Measurements from ENCODE around the gene NEO1. TPM values are rescaled to one million over a fixed set of nuclear protein-coding genes. Genes with fewer than 3 reads are reported as not detected.

The NEO1 gene
- polyA plus RNA-seq, 1 donor from 2014 or later = 57.0 TPM

DNA sequence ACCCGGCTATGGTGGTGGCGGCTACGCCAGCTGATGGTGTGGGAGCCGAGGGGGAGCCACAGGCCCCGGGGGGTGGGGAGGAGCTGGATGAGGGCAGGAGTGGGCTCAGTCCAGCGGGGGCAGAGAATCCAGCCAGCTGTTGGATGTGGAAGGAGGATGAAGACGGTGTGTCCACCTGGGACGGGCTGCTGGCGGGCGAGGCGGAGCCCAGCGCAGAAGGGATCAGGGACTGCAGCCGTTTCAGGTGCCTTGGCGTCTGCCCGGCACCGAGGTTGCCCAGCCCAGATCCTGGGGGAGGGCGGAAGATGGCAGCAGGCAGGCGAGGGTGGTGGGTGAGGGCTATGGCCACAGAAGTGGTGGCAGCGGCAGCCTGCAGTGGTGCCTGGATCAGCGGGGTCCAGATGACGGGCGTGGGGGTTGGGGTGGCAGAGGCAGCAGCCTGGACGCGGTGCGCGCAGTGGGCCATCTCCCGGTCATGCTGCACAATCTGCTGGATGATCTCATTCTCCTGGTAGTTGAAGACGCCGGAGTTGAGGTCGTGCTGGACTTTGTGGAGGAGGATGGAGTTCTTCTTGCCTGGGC lies 271.2 kb downstream of the NEO1 start:
- H3K9me3 ChIP-seq (ENCODE audit: low read length) = no peaks in the 10 kb centered on the region
- no peaks in the 10 kb centered on the region for H3K79me2 ChIP-seq (replicated peaks; ENCODE audit: insufficient read depth, low read length)
- H3F3A ChIP-seq (ENCODE audit: insufficient read depth, low read length, poor library complexity, severe bottlenecking) = no peaks in the 10 kb centered on the region
- H4K20me1 ChIP-seq (ENCODE audit: insufficient read depth) = no peaks in the 10 kb centered on the region
- no peaks in the 10 kb centered on the region for H3K9me2 ChIP-seq (ENCODE audit: insufficient read depth, low read length)
- H3K4me3 ChIP-seq (ENCODE audit: low read length) = no peak overlapping the region
- H3K36me3 ChIP-seq (ENCODE audit: insufficient read depth, low read length) = peaks cover 5% of the 10 kb centered on the region
- H3K27me3 ChIP-seq (ENCODE audit: insufficient read depth, low read depth, low read length) = no peaks in the 10 kb centered on the region
- no peak overlapping the region for H2AFZ ChIP-seq (ENCODE audit: low read depth, low read length)
- no peak overlapping the region for H3K9ac ChIP-seq (ENCODE audit: low read length)
- H3K4me2 ChIP-seq (ENCODE audit: low read length) = no peak overlapping the region
- H3K27ac ChIP-seq (ENCODE audit: low read length) = no peak overlapping the region
- TF ChIP-seq, protein P1, sequence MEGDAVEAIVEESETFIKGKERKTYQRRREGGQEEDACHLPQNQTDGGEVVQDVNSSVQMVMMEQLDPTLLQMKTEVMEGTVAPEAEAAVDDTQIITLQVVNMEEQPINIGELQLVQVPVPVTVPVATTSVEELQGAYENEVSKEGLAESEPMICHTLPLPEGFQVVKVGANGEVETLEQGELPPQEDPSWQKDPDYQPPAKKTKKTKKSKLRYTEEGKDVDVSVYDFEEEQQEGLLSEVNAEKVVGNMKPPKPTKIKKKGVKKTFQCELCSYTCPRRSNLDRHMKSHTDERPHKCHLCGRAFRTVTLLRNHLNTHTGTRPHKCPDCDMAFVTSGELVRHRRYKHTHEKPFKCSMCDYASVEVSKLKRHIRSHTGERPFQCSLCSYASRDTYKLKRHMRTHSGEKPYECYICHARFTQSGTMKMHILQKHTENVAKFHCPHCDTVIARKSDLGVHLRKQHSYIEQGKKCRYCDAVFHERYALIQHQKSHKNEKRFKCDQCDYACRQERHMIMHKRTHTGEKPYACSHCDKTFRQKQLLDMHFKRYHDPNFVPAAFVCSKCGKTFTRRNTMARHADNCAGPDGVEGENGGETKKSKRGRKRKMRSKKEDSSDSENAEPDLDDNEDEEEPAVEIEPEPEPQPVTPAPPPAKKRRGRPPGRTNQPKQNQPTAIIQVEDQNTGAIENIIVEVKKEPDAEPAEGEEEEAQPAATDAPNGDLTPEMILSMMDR (IDR thresholded peaks at IDR 0.05; ENCODE audit: poor library complexity, severe bottlenecking) = no peak
- no peak for TF ChIP-seq POLR2AphosphoS5 (IDR thresholded peaks at IDR 0.05)
- no peak for TF ChIP-seq RAD21 (conservative IDR thresholded peaks at IDR 0.05)
- no peak for TF ChIP-seq TAF1 (IDR thresholded peaks at IDR 0.05; ENCODE audit: low read depth)
- no peak for TF ChIP-seq MXI1 (conservative IDR thresholded peaks at IDR 0.05; ENCODE audit: poor library complexity, severe bottlenecking)
- TF ChIP-seq, protein P2, sequence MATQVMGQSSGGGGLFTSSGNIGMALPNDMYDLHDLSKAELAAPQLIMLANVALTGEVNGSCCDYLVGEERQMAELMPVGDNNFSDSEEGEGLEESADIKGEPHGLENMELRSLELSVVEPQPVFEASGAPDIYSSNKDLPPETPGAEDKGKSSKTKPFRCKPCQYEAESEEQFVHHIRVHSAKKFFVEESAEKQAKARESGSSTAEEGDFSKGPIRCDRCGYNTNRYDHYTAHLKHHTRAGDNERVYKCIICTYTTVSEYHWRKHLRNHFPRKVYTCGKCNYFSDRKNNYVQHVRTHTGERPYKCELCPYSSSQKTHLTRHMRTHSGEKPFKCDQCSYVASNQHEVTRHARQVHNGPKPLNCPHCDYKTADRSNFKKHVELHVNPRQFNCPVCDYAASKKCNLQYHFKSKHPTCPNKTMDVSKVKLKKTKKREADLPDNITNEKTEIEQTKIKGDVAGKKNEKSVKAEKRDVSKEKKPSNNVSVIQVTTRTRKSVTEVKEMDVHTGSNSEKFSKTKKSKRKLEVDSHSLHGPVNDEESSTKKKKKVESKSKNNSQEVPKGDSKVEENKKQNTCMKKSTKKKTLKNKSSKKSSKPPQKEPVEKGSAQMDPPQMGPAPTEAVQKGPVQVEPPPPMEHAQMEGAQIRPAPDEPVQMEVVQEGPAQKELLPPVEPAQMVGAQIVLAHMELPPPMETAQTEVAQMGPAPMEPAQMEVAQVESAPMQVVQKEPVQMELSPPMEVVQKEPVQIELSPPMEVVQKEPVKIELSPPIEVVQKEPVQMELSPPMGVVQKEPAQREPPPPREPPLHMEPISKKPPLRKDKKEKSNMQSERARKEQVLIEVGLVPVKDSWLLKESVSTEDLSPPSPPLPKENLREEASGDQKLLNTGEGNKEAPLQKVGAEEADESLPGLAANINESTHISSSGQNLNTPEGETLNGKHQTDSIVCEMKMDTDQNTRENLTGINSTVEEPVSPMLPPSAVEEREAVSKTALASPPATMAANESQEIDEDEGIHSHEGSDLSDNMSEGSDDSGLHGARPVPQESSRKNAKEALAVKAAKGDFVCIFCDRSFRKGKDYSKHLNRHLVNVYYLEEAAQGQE (IDR thresholded peaks at IDR 0.05; ENCODE audit: borderline replicate concordance) = no peak
- no peak for TF ChIP-seq EZH2 (IDR thresholded peaks at IDR 0.05; ENCODE audit: borderline replicate concordance, insufficient read depth, low read length, poor library complexity, severe bottlenecking)
- TF ChIP-seq EP300 (conservative IDR thresholded peaks at IDR 0.05; ENCODE audit: poor library complexity, severe bottlenecking) = no peak
- TF ChIP-seq SMC3 (conservative IDR thresholded peaks at IDR 0.05; ENCODE audit: poor library complexity) = no peak

DNA sequence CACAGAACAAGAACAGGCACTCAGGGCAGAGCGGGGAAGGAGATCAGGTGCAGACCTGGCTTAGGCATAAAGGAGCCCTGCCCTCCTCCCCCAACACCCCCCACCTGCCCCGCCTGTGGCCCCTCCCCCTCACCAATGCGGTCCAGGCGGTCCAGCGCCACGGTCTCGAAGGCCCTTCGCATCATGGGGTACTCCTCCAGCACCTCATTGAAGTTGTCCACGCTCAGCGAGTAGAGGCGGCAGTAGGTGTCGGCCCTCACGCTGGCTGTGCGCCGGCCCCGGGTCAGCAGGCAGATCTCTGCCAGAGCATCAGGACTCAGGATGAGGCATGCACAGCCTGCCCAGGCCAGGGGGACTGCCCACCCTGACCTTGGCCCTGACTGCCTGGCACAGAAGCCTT lies 271.7 kb downstream of the NEO1 start:
- Histone ChIP-seq H3K27ac (ENCODE audit: low read length) (no peak overlapping the region), H3K36me3 (ENCODE audit: insufficient read depth, low read length) (peaks cover 5% of the 10 kb centered on the region), H3K4me2 (ENCODE audit: low read length) (no peak overlapping the region), H3K27me3 (ENCODE audit: insufficient read depth, low read depth, low read length) (no peaks in the 10 kb centered on the region), H3F3A (ENCODE audit: insufficient read depth, low read length, poor library complexity, severe bottlenecking) (no peaks in the 10 kb centered on the region), H2AFZ (ENCODE audit: low read depth, low read length) (no peak overlapping the region), H3K79me2 (replicated peaks; ENCODE audit: insufficient read depth, low read length) (no peaks in the 10 kb centered on the region), H3K9me3 (ENCODE audit: low read length) (no peaks in the 10 kb centered on the region), H4K20me1 (ENCODE audit: insufficient read depth) (no peaks in the 10 kb centered on the region), H3K9me2 (ENCODE audit: insufficient read depth, low read length) (no peaks in the 10 kb centered on the region), H3K4me3 (ENCODE audit: low read length) (no peak overlapping the region), H3K9ac (ENCODE audit: low read length) (no peak overlapping the region)
- TF ChIP-seq EZH2 (IDR thresholded peaks at IDR 0.05; ENCODE audit: borderline replicate concordance, insufficient read depth, low read length, poor library complexity, severe bottlenecking) = no peak
- TF ChIP-seq, protein P2 (IDR thresholded peaks at IDR 0.05; ENCODE audit: borderline replicate concordance) = no peak

Measured in neural cell (in vitro differentiated cells).